Tibial nerve (tissue), 4 donors: ENCODE measurements around the gene SCN4B. TPM values are rescaled to one million over a fixed set of nuclear protein-coding genes. Genes with fewer than 3 reads are reported as not detected.

Experiments
- DNase-seq, 2 donors: peaks; one replicate each; pipeline ENCODE4 v3.0.0-alpha.2; 2019; ENCODE audit warnings: low spot score in 2 of 2
- H3K27ac ChIP-seq, 4 donors: fragments of 200-600 bp; sonication (generic) in 3 of 4; one replicate each; pipeline ENCODE4 v1.5.1; 2017 to 2019; ENCODE audit warnings: mild to moderate bottlenecking in 1 of 4
- H3K27me3 ChIP-seq, 2 donors: fragments of 200-600 bp; sonication (generic) in 1 of 2; one replicate each; pipeline versions ENCODE4 v1.5.1 to v1.6.0; 2017 to 2019
- H3K36me3 ChIP-seq, 3 donors: fragments of 200-600 bp; sonication (generic); one replicate each; pipeline ENCODE4 v1.5.1; 2018 to 2019
- H3K4me1 ChIP-seq, 4 donors: fragments of 200-600 bp; sonication (generic) in 3 of 4; one replicate each; pipeline ENCODE4 v1.5.1; 2017 to 2019
- H3K4me3 ChIP-seq, 4 donors: fragments of 200-600 bp; sonication (generic) in 3 of 4; one replicate each; pipeline ENCODE4 v1.5.1; 2017 to 2019; ENCODE audit warnings: mild to moderate bottlenecking in 1 of 4, moderate library complexity in 1 of 4
- H3K9me3 ChIP-seq, 4 donors: fragments of 200-600 bp; sonication (generic) in 3 of 4; one replicate each; pipeline ENCODE4 v1.5.1; 2017 to 2019
- EP300 ChIP-seq, 2 donors: sonication (generic); formaldehyde crosslinking; IDR thresholded peaks; one replicate each; pipeline ENCODE4 v1.6.1; 2017; ENCODE audit warnings: antibody characterized with exemption in 2 of 2, mild to moderate bottlenecking in 1 of 2
- POLR2A ChIP-seq, 2 donors: fragments of 450-650 bp; IDR thresholded peaks; one replicate each; pipeline ENCODE4 v1.6.1; 2017; ENCODE audit warnings: antibody characterized with exemption in 2 of 2, mild to moderate bottlenecking in 2 of 2, moderate library complexity in 2 of 2
- WGBS, 2 donors: methylation state at CpG; one replicate each; pipeline ENCODE4 v1.1.5; 2018; 5-methylcytosine and 5-hydroxymethylcytosine counted together
- total RNA-seq, 4 donors: library from RNA; depleted of rRNA; stranded (reverse); fragments of >200 nt; gene quantifications; one replicate each; pipeline ENCODE4 v1.1.0, GENCODE V29; 2016
- TF ChIP-seq, protein P1 (sequence below), 5 experiments: fragments of 200-600 bp in 3 of 5; fragments of 450-650 bp in 2 of 5; sonication (generic) in 3 of 5; IDR thresholded peaks; one replicate each; pipeline ENCODE4 v1.5.1; 2016 to 2019; ENCODE audit warnings: antibody characterized with exemption in 5 of 5, mild to moderate bottlenecking in 3 of 5, moderate library complexity in 2 of 5

The SCN4B gene
- total RNA-seq, 4 donors from 2014 or later: 0.66 to 4.1 (median 1.1) TPM

DNA sequence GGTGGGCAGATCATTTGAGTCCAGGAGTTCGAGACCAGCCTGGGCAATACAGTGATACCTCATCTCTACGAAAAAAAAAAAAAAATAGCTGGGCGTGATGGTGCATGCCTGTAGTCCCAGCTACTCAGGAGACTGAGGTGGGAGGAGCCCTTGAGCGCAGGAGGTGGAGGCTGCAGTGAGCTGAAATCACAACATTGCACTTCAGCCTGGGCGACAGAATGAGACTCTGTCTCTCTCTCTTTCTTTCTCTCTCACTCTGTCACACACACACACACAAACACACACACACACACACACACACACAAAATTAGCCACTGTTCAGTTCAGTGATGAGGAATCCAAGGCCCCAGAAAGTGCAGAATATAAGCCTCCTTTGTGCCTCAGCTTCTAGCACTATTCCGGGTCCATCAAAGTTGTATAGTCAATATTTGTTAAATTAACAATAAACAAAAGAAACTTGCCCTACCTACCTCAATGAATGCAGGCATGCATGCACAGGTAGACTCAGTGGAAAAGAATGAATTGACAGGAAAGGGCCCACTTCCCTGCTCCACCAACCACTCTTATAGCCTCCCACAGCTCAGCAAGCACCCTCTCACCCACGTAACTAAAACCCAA is 62.0 kb downstream of the SCN4B start:
- Histone ChIP-seq H3K9me3 (peaks cover 0 to 22% (median 0%) of the 10 kb centered on the region in 4 donors), H3K4me3 (no peak overlapping the region), H3K27me3 (no peaks in the 10 kb centered on the region), H3K4me1 (no peaks in the 10 kb centered on the region), H3K36me3 (no peaks in the 10 kb centered on the region), H3K27ac (no peak overlapping the region)
- TF ChIP-seq, protein P1, sequence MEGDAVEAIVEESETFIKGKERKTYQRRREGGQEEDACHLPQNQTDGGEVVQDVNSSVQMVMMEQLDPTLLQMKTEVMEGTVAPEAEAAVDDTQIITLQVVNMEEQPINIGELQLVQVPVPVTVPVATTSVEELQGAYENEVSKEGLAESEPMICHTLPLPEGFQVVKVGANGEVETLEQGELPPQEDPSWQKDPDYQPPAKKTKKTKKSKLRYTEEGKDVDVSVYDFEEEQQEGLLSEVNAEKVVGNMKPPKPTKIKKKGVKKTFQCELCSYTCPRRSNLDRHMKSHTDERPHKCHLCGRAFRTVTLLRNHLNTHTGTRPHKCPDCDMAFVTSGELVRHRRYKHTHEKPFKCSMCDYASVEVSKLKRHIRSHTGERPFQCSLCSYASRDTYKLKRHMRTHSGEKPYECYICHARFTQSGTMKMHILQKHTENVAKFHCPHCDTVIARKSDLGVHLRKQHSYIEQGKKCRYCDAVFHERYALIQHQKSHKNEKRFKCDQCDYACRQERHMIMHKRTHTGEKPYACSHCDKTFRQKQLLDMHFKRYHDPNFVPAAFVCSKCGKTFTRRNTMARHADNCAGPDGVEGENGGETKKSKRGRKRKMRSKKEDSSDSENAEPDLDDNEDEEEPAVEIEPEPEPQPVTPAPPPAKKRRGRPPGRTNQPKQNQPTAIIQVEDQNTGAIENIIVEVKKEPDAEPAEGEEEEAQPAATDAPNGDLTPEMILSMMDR (IDR thresholded peaks at IDR 0.05): no peak
- no peak for TF ChIP-seq POLR2A (IDR thresholded peaks at IDR 0.05)
- TF ChIP-seq EP300 (IDR thresholded peaks at IDR 0.05): no peak
- no peak for DNase-seq
- WGBS, 2 donors: 57 to 70% methylated on average over 7 of the region's 7 CpGs

DNA sequence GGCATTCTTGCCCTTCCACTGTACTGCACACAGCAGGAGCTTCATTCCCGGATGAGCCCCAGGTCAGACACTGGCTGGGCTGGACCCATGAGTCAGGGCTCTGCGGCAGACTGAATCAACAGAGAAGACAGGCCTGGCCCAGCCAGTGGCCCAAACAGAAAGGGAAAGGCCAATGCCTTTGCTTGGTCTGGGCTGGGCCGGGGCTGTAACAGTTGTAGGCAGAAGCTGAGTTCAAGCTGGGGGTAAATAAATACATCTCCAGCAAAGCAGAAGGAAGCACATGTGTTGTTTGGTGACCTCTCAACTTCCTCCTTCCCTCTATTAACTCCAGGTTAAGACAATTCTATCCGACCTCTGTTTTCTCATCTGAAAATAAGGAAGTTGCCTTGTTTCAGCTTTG is 64.1 kb downstream of the SCN4B start:
- 32 to 51% methylated on average over 4 of the region's 4 CpGs for WGBS, 2 donors
- Histone ChIP-seq H3K36me3 (no peaks in the 10 kb centered on the region), H3K4me3 (no peak overlapping the region), H3K27me3 (no peaks in the 10 kb centered on the region), H3K27ac (no peak overlapping the region), H3K9me3 (peaks cover 0 to 22% (median 0%) of the 10 kb centered on the region in 4 donors), H3K4me1 (peaks cover 0 to 11% (median 4%) of the 10 kb centered on the region in 4 donors)
- DNase-seq: no peak
- TF ChIP-seq, protein P1 (IDR thresholded peaks at IDR 0.05): no peak
- TF ChIP-seq POLR2A (IDR thresholded peaks at IDR 0.05): no peak
- peak in 1 of 2 donors; percentile 30 for TF ChIP-seq EP300 (IDR thresholded peaks at IDR 0.05)

DNA sequence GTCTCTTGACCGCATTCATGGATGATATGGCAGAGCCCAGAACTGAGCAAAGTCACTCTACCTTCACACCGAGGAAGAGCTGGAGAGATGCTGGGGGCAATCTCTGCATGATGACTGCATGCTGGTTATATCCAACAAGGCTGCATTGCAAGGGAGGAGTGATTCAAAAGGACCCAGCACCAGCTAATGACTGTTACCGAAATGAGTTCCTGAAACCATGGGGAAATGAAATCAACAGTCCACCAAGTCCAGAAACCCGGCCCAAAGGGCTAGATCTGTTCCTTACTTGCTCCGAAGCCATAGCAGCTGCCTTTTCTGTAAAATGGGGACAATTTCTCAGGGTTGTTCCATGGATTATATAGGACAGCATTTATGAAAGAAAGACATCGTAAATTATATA is 64.7 kb downstream of the SCN4B start:
- Histone ChIP-seq H3K4me1 (peaks cover 0 to 11% (median 6%) of the 10 kb centered on the region in 4 donors), H3K36me3 (no peaks in the 10 kb centered on the region), H3K9me3 (peaks cover 0 to 22% (median 0%) of the 10 kb centered on the region in 4 donors), H3K4me3 (no peak overlapping the region), H3K27ac (no peak overlapping the region), H3K27me3 (no peaks in the 10 kb centered on the region)
- TF ChIP-seq EP300 (IDR thresholded peaks at IDR 0.05): no peak
- TF ChIP-seq, protein P1 (IDR thresholded peaks at IDR 0.05): no peak
- 78 to 94% methylated on average over 6 of the region's 6 CpGs for WGBS, 2 donors
- no peak for DNase-seq

DNA sequence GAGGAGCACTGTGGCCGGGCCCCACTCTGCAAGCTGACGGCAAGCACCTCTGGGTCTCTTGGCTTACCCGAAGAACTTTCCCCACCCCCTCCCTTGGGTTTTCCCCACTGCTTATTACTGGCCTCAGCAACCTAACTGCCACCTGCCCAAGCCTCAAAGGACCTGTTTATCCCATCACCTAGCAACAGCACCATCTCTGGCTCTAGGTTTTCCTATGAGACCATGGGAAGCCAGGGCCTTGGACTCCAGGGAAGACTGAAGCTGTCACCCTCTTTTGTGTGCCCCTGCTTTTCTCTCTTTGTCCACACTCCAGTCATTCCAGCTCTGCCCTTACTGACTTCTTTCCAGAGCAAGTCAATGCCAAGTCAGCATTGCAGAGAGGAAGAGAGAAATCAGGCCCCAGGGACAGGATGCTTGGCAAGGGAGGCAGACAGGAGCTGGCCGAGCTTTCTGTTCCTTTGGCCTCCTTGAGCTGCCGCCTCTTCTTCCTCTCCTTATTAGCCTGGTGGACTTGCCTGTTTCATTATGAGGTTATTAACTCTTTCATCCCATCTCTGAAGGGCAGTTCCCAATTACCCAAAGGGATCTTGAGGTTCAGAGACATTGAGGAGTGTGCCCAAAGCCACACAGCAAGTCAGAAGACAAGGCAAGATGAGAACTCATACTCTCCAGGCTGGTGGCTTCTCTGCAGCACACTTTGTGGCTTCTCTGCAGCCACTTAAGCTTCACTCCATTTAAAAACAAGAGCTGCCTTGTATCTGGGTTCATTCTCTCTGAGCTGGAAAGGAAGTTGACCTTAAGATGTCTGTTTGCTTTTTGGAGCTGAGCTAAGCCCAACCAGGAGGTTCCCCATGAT is 65.5 kb downstream of the SCN4B start, which contains the start of gene SMIM35:
SMIM35 (minus strand) TSS at position 51 of the 856 bp plus-strand sequence. CDS start 206 bp downstream, outside the sequence.
- no peaks in the 10 kb centered on the region for H3K36me3 ChIP-seq
- H3K27ac ChIP-seq: no peak within 1 kb of the TSS
- H3K27me3 ChIP-seq: no peaks in the 10 kb centered on the region
- peaks cover 0 to 22% (median 0%) of the 10 kb centered on the region in 4 donors for H3K9me3 ChIP-seq
- TF ChIP-seq POLR2A (IDR thresholded peaks at IDR 0.05) (no peak), EP300 (IDR thresholded peaks at IDR 0.05) (no peak)
- TF ChIP-seq, protein P1 (IDR thresholded peaks at IDR 0.05): no peak
- H3K4me1 ChIP-seq: peaks cover 0 to 17% (median 6%) of the 10 kb centered on the region in 4 donors
- DNase-seq: no peak
- WGBS, 2 donors: 50 to 58% methylated on average over 5 of the region's 5 CpGs
- H3K4me3 ChIP-seq: no peak within 1 kb of the TSS

DNA sequence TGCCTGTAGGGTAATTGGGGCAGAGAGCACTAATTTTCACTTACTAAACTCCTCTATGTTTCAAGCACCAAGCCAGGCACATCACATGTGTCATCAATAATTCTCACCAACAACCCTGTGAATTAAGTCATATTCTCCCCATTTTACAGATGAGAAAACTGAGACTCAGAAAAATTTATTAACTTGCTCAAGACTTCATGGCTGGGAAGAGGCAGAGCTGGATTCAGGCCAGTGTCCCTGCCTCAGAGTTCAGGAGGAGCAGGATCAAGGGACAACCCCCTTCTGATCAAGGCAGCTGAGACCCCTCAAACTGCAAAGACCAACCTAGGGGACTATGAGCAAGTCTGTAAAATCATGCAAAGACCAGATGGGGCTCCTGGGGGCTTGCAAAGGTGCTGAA is 68.0 kb downstream of the SCN4B start:
- peaks cover 0 to 17% (median 6%) of the 10 kb centered on the region in 4 donors for H3K4me1 ChIP-seq
- TF ChIP-seq, protein P1 (IDR thresholded peaks at IDR 0.05): no peak
- TF ChIP-seq EP300 (IDR thresholded peaks at IDR 0.05) (no peak), POLR2A (IDR thresholded peaks at IDR 0.05) (no peak)
- H3K4me3 ChIP-seq: no peak overlapping the region
- H3K36me3 ChIP-seq: no peaks in the 10 kb centered on the region
- H3K27me3 ChIP-seq: no peaks in the 10 kb centered on the region
- H3K9me3 ChIP-seq: peaks cover 0 to 22% (median 0%) of the 10 kb centered on the region in 4 donors
- DNase-seq: no peak
- H3K27ac ChIP-seq: no peak overlapping the region
